HepG2 (cell line): ENCODE measurements around the gene SLC2A10. TPM values are rescaled to one million over a fixed set of nuclear protein-coding genes. Genes with fewer than 3 reads are reported as not detected.

Experiments used
- ADNP ChIP-seq: sonication (generic); formaldehyde crosslinking; IDR thresholded peaks from 2 replicates; pipeline ENCODE4 v1.4.0; 2020; ENCODE audit warnings: missing genetic modification reagents
- EP300 ChIP-seq, 3 experiments: sonication (generic) in 1 of 3; formaldehyde crosslinking in 1 of 3; IDR thresholded peaks; 2 replicates each; pipeline versions ENCODE4 v1.5.1 to v1.6.1; 2011 to 2020; ENCODE audit warnings: low read depth in 2 of 3, low read length in 2 of 3, borderline replicate concordance in 1 of 3, improper control_type of control experiment in 1 of 3, mild to moderate bottlenecking in 1 of 3, missing genetic modification reagents in 1 of 3, moderate library complexity in 1 of 3
- HHEX ChIP-seq: IDR thresholded peaks from 2 replicates; pipeline ENCODE4 v1.6.1; 2016; ENCODE audit warnings: control low read depth
- MIER2 ChIP-seq: IDR thresholded peaks from 2 replicates; pipeline ENCODE4 v1.6.1; 2016; ENCODE audit warnings: missing biosample characterization, missing genetic modification reagents
- MYC ChIP-seq: sonication (generic); formaldehyde crosslinking; IDR thresholded peaks from 2 replicates; pipeline ENCODE4 v1.9.0; 2021; ENCODE audit warnings: missing genetic modification reagents, borderline replicate concordance
- MZF1 ChIP-seq: sonication (generic); formaldehyde crosslinking; IDR thresholded peaks from 2 replicates; pipeline ENCODE4 v1.8.1; 2023; ENCODE audit warnings: mild to moderate bottlenecking, missing genetic modification reagents, borderline replicate concordance
- RFX1 ChIP-seq: fragments of 450-650 bp; IDR thresholded peaks from 2 replicates; pipeline ENCODE4 v1.6.1; 2017
- SMYD3 ChIP-seq: sonication (generic); formaldehyde crosslinking; IDR thresholded peaks from 2 replicates; pipeline ENCODE4 v1.8.1; 2023; ENCODE audit warnings: mild to moderate bottlenecking, missing genetic modification reagents
- SRSF4 ChIP-seq: fragments of 200-400 bp; formaldehyde crosslinking; IDR thresholded peaks from one replicate; pipeline ENCODE4 v1.6.1; 2018; ENCODE audit warnings: mild to moderate bottlenecking, low read depth, low read length, moderate library complexity; ENCODE audit not compliant: poor library complexity, severe bottlenecking
- ZKSCAN8 ChIP-seq: IDR thresholded peaks from 2 replicates; pipeline ENCODE4 v1.6.1; 2016; ENCODE audit warnings: borderline replicate concordance, missing genetic modification reagents, missing compliant biosample characterization
- ZNF224 ChIP-seq: sonication (generic); formaldehyde crosslinking; IDR thresholded peaks from 2 replicates; pipeline ENCODE4 v1.5.0; 2020; ENCODE audit warnings: mild to moderate bottlenecking, missing genetic modification reagents
- ZNF317 ChIP-seq: sonication (generic); formaldehyde crosslinking; IDR thresholded peaks from 2 replicates; pipeline ENCODE4 v1.5.0; 2020; ENCODE audit warnings: mild to moderate bottlenecking, missing genetic modification reagents
- ZNF766 ChIP-seq: sonication (generic); formaldehyde crosslinking; IDR thresholded peaks from 2 replicates; pipeline ENCODE4 v1.5.0; 2020; ENCODE audit warnings: missing genetic modification reagents, borderline replicate concordance
- ZNF816 ChIP-seq: sonication (generic); formaldehyde crosslinking; IDR thresholded peaks from 2 replicates; pipeline ENCODE4 v1.8.0; 2022; ENCODE audit warnings: missing genetic modification reagents, mild to moderate bottlenecking, borderline replicate concordance
- ZNF878 ChIP-seq: sonication (generic); formaldehyde crosslinking; IDR thresholded peaks from 2 replicates; pipeline ENCODE4 v1.8.1; 2023; ENCODE audit warnings: mild to moderate bottlenecking, missing genetic modification reagents, moderate library complexity
- polyA plus RNA-seq, 8 experiments: library from polyadenylated mRNA; depleted of rRNA in 3 of 8; stranded (reverse) in 7 of 8; unstranded in 1 of 8; fragments of >200 nt; fragmentation: Illumina TruSeq in 4 of 8; extraction: Trizol in 4 of 8; gene quantifications; 2 replicates each; pipeline versions ENCODE4 v1.2.1 to v1.2.3, GENCODE V29; 2011 to 2016; ENCODE audit warnings: low read depth in 4 of 8, missing spikeins in 1 of 8, mixed read lengths in 1 of 8; ENCODE audit not compliant: insufficient read depth in 1 of 8
- total RNA-seq, 5 experiments: library from RNA; depleted of rRNA; stranded (reverse); fragments of >200 nt; fragmentation: Illumina TruSeq; extraction: Trizol; gene quantifications; 2 replicates each; pipeline ENCODE4 v1.2.3, GENCODE V29; 2016; ENCODE audit warnings: low read depth in 1 of 5
- TF ChIP-seq, protein P1 (sequence below): sonication (generic); formaldehyde crosslinking; IDR thresholded peaks from one replicate; pipeline ENCODE4 v1.5.1; 2020; ENCODE audit warnings: mild to moderate bottlenecking, missing genetic modification reagents; ENCODE audit errors: not compliant biosample characterization
- TF ChIP-seq, protein P2 (sequence below): sonication (generic); formaldehyde crosslinking; IDR thresholded peaks from 2 replicates; pipeline ENCODE4 v1.4.0; 2020; ENCODE audit warnings: missing genetic modification reagents
- TF ChIP-seq, protein P3 (sequence below): sonication (generic); formaldehyde crosslinking; IDR thresholded peaks from 2 replicates; pipeline ENCODE4 v1.8.1; 2023; ENCODE audit warnings: mild to moderate bottlenecking, moderate library complexity, missing genetic modification reagents

The SLC2A10 gene
- total and polyA plus RNA-seq, 2 of the 13 experiments (the other 11 are each of a cell fraction or from before 2014, with no cell fraction given), result 16.0 to 18.4 TPM

GRCh38 chr20:46674253-46675083, 35.0 kb upstream of the SLC2A10 start (continued):
- TF ChIP-seq, protein P1, sequence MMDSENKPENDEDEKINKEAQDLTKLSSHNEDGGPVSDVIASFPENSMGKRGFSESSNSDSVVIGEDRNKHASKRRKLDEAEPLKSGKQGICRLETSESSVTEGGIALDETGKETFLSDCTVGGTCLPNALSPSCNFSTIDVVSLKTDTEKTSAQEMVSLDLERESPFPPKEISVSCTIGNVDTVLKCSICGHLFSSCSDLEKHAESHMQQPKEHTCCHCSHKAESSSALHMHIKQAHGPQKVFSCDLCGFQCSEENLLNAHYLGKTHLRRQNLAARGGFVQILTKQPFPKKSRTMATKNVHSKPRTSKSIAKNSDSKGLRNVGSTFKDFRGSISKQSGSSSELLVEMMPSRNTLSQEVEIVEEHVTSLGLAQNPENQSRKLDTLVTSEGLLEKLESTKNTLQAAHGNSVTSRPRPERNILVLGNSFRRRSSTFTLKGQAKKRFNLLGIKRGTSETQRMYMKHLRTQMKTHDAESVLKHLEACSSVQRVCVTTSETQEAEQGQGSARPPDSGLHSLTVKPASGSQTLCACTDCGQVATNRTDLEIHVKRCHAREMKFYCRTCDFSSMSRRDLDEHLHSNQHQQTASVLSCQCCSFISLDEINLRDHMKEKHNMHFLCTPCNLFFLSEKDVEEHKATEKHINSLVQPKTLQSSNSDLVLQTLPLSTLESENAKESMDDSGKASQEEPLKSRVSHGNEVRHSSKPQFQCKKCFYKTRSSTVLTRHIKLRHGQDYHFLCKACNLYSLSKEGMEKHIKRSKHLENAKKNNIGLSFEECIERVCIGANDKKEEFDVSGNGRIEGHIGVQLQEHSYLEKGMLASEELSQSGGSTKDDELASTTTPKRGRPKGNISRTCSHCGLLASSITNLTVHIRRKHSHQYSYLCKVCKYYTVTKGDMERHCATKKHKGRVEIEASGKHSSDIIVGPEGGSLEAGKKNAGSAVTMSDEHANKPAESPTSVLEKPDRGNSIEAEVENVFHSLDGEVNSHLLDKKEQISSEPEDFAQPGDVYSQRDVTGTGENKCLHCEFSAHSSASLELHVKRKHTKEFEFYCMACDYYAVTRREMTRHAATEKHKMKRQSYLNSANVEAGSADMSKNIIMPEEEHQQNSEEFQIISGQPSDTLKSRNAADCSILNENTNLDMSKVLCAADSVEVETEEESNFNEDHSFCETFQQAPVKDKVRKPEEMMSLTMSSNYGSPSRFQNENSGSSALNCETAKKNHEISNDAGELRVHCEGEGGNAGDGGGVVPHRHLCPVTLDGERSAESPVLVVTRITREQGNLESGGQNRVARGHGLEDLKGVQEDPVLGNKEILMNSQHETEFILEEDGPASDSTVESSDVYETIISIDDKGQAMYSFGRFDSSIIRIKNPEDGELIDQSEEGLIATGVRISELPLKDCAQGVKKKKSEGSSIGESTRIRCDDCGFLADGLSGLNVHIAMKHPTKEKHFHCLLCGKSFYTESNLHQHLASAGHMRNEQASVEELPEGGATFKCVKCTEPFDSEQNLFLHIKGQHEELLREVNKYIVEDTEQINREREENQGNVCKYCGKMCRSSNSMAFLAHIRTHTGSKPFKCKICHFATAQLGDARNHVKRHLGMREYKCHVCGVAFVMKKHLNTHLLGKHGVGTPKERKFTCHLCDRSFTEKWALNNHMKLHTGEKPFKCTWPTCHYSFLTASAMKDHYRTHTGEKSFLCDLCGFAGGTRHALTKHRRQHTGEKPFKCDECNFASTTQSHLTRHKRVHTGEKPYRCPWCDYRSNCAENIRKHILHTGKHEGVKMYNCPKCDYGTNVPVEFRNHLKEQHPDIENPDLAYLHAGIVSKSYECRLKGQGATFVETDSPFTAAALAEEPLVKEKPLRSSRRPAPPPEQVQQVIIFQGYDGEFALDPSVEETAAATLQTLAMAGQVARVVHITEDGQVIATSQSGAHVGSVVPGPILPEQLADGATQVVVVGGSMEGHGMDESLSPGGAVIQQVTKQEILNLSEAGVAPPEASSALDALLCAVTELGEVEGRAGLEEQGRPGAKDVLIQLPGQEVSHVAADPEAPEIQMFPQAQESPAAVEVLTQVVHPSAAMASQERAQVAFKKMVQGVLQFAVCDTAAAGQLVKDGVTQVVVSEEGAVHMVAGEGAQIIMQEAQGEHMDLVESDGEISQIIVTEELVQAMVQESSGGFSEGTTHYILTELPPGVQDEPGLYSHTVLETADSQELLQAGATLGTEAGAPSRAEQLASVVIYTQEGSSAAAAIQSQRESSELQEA, result peak; percentile 62
- TF ChIP-seq, protein P2, sequence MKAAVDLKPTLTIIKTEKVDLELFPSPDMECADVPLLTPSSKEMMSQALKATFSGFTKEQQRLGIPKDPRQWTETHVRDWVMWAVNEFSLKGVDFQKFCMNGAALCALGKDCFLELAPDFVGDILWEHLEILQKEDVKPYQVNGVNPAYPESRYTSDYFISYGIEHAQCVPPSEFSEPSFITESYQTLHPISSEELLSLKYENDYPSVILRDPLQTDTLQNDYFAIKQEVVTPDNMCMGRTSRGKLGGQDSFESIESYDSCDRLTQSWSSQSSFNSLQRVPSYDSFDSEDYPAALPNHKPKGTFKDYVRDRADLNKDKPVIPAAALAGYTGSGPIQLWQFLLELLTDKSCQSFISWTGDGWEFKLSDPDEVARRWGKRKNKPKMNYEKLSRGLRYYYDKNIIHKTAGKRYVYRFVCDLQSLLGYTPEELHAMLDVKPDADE (CRISPR knock-in tag), result no peak
- no peak for TF ChIP-seq ZNF766 (CRISPR knock-in tag)
- no peak for TF ChIP-seq ADNP (CRISPR knock-in tag)
- TF ChIP-seq SRSF4, result no peak
- TF ChIP-seq RFX1, result no peak
- peak; percentile 55 to 95; a peak in 3 of 4 replicates for TF ChIP-seq EP300 (IDR thresholded peaks at IDR 0.05; ENCODE audit: low read depth in 2 of 2, low read length in 2 of 2)
- TF ChIP-seq EP300 (CRISPR knock-in tag; IDR thresholded peaks at IDR 0.05; ENCODE audit: borderline replicate concordance), result peak; percentile 90
- 0 out of 2 replicates have a peak, but pooled peaks have one; percentile 61 for TF ChIP-seq MZF1
- TF ChIP-seq, protein P3, sequence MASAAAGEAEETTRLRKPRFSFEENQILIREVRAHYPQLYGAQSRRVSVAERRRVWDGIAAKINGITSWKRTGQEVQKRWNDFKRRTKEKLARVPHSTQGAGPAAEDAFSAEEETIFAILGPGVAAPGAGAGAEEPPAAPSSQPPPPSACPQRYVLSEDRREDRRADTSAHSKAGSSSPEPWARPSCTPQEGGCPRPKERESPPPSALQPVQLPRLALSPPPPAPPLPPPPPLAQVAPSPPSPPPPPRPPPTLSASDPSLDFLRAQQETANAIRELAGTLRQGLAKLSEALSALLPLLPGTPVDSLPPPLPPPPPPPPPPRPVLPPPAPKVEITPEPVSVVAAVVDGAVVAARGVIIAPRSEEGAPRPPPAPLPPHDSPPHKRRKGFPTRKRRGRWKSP, result peak; percentile 69; the same call in 1 of the 2 replicates
- peak; percentile 78 for TF ChIP-seq MIER2 (CRISPR knock-in tag)
- TF ChIP-seq ZNF878 (CRISPR knock-in tag), result peak; percentile 70; the same call in 1 of the 2 replicates
- TF ChIP-seq ZNF317, result peak; percentile 84
- peak; percentile 2 for TF ChIP-seq ZKSCAN8 (CRISPR knock-in tag)
- no peak for TF ChIP-seq HHEX (CRISPR knock-in tag)
- peak; percentile 89; the same call in 1 of the 2 replicates for TF ChIP-seq ZNF816
- TF ChIP-seq ZNF224 (CRISPR knock-in tag), result no peak
- peak; percentile 70; the same call in 1 of the 2 replicates for TF ChIP-seq MYC (CRISPR knock-in tag)
- peak; percentile 28; the same call in 1 of the 2 replicates for TF ChIP-seq SMYD3 (CRISPR knock-in tag)
